K562 (cell line): Measurements from ENCODE around the gene PRCC. TPM values are rescaled to one million over a fixed set of nuclear protein-coding genes. Genes with fewer than 3 reads are reported as not detected.

Experiments
- CHD1 ChIP-seq: fragments of 200-600 bp; sonication (generic); IDR thresholded peaks from one replicate; pipeline ENCODE4 v1.6.1; 2012; ENCODE audit warnings: mild to moderate bottlenecking, moderate library complexity, low read length, inconsistent platforms
- GABPB1 ChIP-seq: sonication (generic); formaldehyde crosslinking; IDR thresholded peaks from 2 replicates; pipeline ENCODE4 v1.8.0; 2022; ENCODE audit warnings: mild to moderate bottlenecking, missing genetic modification reagents
- HDGF ChIP-seq: fragments of 450-650 bp; IDR thresholded peaks from 2 replicates; pipeline ENCODE4 v1.6.1; 2016
- HNRNPH1 ChIP-seq: fragments of 200-400 bp; formaldehyde crosslinking; optimal IDR thresholded peaks from 2 replicates; pipeline ENCODE3; 2017; ENCODE audit warnings: low read depth, mild to moderate bottlenecking, low read length, moderate library complexity
- LCOR ChIP-seq: sonication (generic); formaldehyde crosslinking; IDR thresholded peaks from 2 replicates; pipeline ENCODE4 v1.8.0; 2022; ENCODE audit warnings: mild to moderate bottlenecking, missing genetic modification reagents
- MAZ ChIP-seq, 2 experiments: fragments of 450-650 bp in 1 of 2; sonication (generic) in 1 of 2; formaldehyde crosslinking; IDR thresholded peaks in 1 of 2; conservative IDR thresholded peaks in 1 of 2; 2 replicates each; pipeline versions ENCODE4 v1.4.0 to v1.5.0; 2020; ENCODE audit warnings: mild to moderate bottlenecking in 1 of 2, missing genetic modification reagents in 1 of 2
- NR2C1 ChIP-seq, 2 experiments: fragments of 450-650 bp; IDR thresholded peaks; 2 replicates each; pipeline ENCODE4 v1.6.1; 2017; ENCODE audit warnings: mild to moderate bottlenecking in 2 of 2, antibody characterized with exemption in 1 of 2, inconsistent platforms in 1 of 2, missing compliant biosample characterization in 1 of 2, missing genetic modification characterization in 1 of 2
- SRSF1 ChIP-seq: fragments of 200-400 bp; formaldehyde crosslinking; IDR thresholded peaks from 2 replicates; pipeline ENCODE4 v1.6.1; 2017; ENCODE audit warnings: mild to moderate bottlenecking, low read depth, low read length, moderate library complexity
- SRSF3 ChIP-seq: fragments of 200-400 bp; formaldehyde crosslinking; IDR thresholded peaks from 2 replicates; pipeline ENCODE4 v1.6.1; 2016; ENCODE audit warnings: mild to moderate bottlenecking, low read length, moderate library complexity; ENCODE audit not compliant: insufficient read depth
- TCF7 ChIP-seq: sonication (generic); IDR thresholded peaks from 2 replicates; pipeline ENCODE4 v1.6.1; 2016; ENCODE audit warnings: antibody characterized with exemption, borderline replicate concordance
- THAP12 ChIP-seq: fragments of 250-450 bp; sonication (Bioruptor Pico); IDR thresholded peaks from 2 replicates; pipeline ENCODE4 v1.9.0; 2021; ENCODE audit warnings: mild to moderate bottlenecking, inconsistent platforms
- VEZF1 ChIP-seq: fragments of 200-800 bp; sonication (Bioruptor generic); IDR thresholded peaks from 2 replicates; pipeline ENCODE4 v1.6.1; 2017; ENCODE audit warnings: missing genetic modification characterization, missing compliant biosample characterization
- ZNF232 ChIP-seq: sonication (generic); formaldehyde crosslinking; IDR thresholded peaks from 2 replicates; pipeline ENCODE4 v1.8.0; 2022; ENCODE audit warnings: mild to moderate bottlenecking, missing genetic modification reagents
- ZNF24 ChIP-seq: fragments of 450-650 bp; IDR thresholded peaks from 2 replicates; pipeline ENCODE4 v1.6.1; 2016
- polyA plus RNA-seq, 8 experiments: library from polyadenylated mRNA; depleted of rRNA in 4 of 8; stranded (reverse) in 5 of 8; unstranded in 3 of 8; fragments of >200 nt; fragmentation: Nextera tagmentation in 2 of 8; fragmentation: Illumina TruSeq in 1 of 8; extraction: Ambion mirVana in 2 of 8; extraction: Trizol in 1 of 8; gene quantifications; 2 replicates each; pipeline versions ENCODE4 v1.2.1 to v1.2.3, GENCODE V29; 2011 to 2014; ENCODE audit warnings: inconsistent platforms in 1 of 8, missing spikeins in 1 of 8
- total RNA-seq, 7 experiments: library from RNA; depleted of rRNA in 6 of 7; stranded (reverse); fragments of >200 nt in 6 of 7; fragmentation: Illumina TruSeq in 2 of 7; extraction: Trizol in 2 of 7; gene quantifications; 2 replicates each; pipeline versions ENCODE4 v1.2.1 to v1.2.3, GENCODE V29; 2011 to 2021; ENCODE audit warnings: low replicate concordance in 1 of 7
- TF ChIP-seq, protein P1 (sequence below), 3 experiments: fragments of 200-800 bp in 1 of 3; fragments of 250-450 bp in 1 of 3; fragments of 450-650 bp in 1 of 3; sonication (Bioruptor Pico) in 1 of 3; sonication (Bioruptor generic) in 1 of 3; formaldehyde crosslinking in 1 of 3; IDR thresholded peaks; 2 replicates each; pipeline versions ENCODE4 v1.6.1 to v1.8.0; 2016 to 2022; ENCODE audit warnings: mild to moderate bottlenecking in 2 of 3, missing genetic modification characterization in 2 of 3, missing compliant biosample characterization in 1 of 3, moderate library complexity in 1 of 3
- TF ChIP-seq, protein P2 (sequence below), 2 experiments: IDR thresholded peaks; 2 replicates each; pipeline ENCODE4 v1.6.1; 2011; ENCODE audit warnings: borderline replicate concordance in 1 of 2, control low read depth in 1 of 2, low read depth in 1 of 2, low read length in 1 of 2, mild to moderate bottlenecking in 1 of 2, mixed read lengths in 1 of 2, moderate library complexity in 1 of 2; ENCODE audit not compliant: insufficient read depth in 1 of 2, insufficient read length in 1 of 2, poor library complexity in 1 of 2, severe bottlenecking in 1 of 2; ENCODE audit errors: extremely low read depth in 1 of 2

The PRCC gene
- total and polyA plus RNA-seq, 9 of the 15 experiments (the other 6 are each of a cell fraction or from before 2014, with no cell fraction given), result 23.9 to 201 (median 41.1) TPM

DNA sequence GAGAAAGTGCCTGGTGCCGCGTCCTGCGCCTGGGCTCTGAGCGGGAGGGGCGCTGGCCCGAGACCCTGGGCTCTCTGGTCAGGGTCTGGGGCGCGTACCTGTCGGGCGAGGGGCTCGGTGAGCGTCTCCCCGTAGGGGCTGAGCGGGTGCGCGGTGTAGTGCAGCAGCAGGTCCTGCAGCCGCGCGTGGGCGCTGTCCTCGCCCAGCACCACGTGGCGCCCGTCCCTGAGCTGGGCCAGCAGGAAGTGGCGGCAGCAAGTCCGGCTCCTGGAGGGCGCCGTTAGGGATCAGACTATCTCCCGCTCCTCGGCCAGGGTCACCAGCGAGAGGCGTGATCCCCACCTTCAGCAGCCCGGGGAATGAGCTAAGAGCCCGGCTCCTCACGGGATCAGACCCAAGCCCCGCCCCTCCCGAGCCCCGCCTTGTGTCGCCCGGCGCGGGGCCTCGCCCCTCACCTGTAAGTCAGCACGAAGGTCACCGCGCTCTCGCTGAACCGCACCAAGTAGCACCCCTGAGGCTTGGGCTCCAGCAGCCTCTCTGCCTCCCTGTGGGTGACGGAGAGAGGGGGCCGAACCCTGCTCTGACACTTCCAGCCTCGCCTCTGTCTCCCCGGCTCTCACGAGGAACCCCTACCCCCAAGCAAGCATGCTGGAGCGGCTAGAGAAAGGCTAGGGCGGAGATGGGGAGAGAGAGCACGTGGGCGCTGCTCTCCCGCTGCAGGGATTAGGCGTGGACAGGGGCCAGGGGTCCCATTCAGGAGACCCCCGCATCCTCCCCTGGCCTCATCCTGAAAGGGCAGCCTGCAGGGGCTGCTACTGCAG is 46.6 kb downstream of the PRCC start (continued):
- TF ChIP-seq HNRNPH1 (no peak), LCOR (peak; percentile 85), CHD1 (peak; percentile 40), TCF7 (no peak), THAP12 (CRISPR knock-in tag) (0 out of 2 replicates have a peak, but pooled peaks have one; percentile 12), SRSF3 (no peak), GABPB1 (CRISPR knock-in tag) (peak; percentile 90), ZNF232 (CRISPR knock-in tag) (no peak), ZNF24 (peak; percentile 30; the same call in 1 of the 2 replicates), SRSF1 (no peak), VEZF1 (CRISPR knock-in tag) (peak; percentile 53), HDGF (no peak; the same call in 1 of the 2 replicates), MAZ (CRISPR knock-in tag; conservative IDR thresholded peaks at IDR 0.05 in 1 of 2, IDR thresholded peaks at IDR 0.05 in 1 of 2) (peak; percentile 63 to 83; a peak in 2 of 4 replicates), NR2C1 (IDR thresholded peaks at IDR 0.05) (no peak), NR2C1 (tag; IDR thresholded peaks at IDR 0.05) (peak; percentile 64)
- TF ChIP-seq, protein P1, sequence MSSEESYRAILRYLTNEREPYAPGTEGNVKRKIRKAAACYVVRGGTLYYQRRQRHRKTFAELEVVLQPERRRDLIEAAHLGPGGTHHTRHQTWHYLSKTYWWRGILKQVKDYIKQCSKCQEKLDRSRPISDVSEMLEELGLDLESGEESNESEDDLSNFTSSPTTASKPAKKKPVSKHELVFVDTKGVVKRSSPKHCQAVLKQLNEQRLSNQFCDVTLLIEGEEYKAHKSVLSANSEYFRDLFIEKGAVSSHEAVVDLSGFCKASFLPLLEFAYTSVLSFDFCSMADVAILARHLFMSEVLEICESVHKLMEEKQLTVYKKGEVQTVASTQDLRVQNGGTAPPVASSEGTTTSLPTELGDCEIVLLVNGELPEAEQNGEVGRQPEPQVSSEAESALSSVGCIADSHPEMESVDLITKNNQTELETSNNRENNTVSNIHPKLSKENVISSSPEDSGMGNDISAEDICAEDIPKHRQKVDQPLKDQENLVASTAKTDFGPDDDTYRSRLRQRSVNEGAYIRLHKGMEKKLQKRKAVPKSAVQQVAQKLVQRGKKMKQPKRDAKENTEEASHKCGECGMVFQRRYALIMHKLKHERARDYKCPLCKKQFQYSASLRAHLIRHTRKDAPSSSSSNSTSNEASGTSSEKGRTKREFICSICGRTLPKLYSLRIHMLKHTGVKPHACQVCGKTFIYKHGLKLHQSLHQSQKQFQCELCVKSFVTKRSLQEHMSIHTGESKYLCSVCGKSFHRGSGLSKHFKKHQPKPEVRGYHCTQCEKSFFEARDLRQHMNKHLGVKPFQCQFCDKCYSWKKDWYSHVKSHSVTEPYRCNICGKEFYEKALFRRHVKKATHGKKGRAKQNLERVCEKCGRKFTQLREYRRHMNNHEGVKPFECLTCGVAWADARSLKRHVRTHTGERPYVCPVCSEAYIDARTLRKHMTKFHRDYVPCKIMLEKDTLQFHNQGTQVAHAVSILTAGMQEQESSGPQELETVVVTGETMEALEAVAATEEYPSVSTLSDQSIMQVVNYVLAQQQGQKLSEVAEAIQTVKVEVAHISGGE (CRISPR knock-in tag; IDR thresholded peaks at IDR 0.05), result peak in 1 of 3 experiments; percentile 90; a peak in 2 of 6 replicates
- TF ChIP-seq, protein P2, sequence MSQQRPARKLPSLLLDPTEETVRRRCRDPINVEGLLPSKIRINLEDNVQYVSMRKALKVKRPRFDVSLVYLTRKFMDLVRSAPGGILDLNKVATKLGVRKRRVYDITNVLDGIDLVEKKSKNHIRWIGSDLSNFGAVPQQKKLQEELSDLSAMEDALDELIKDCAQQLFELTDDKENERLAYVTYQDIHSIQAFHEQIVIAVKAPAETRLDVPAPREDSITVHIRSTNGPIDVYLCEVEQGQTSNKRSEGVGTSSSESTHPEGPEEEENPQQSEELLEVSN (IDR thresholded peaks at IDR 0.05; ENCODE audit: borderline replicate concordance in 1 of 2, extremely low read depth in 1 of 2, insufficient read depth in 1 of 2, insufficient read length in 1 of 2, low read depth in 1 of 2, low read length in 1 of 2, poor library complexity in 1 of 2, severe bottlenecking in 1 of 2), result peak; percentile 98 to 99
